C4-2B (cell line): ENCODE measurements around the gene CYP1A2.

Experiments
- H3K27ac ChIP-seq: fragments of 450-650 bp; 2 replicates; pipeline ENCODE4 v1.5.1; 2017
- CTCF ChIP-seq: fragments of 450-650 bp; conservative IDR thresholded peaks from 2 replicates; pipeline ENCODE4 v1.5.1; 2017; ENCODE audit warnings: mild to moderate bottlenecking
- ZFX ChIP-seq: fragments of 450-650 bp; IDR thresholded peaks from 2 replicates; pipeline ENCODE4 v1.6.1; 2017

Gene CYP1A2

GRCh38 chr15:74746389-74746788 lies 2.3 kb upstream of the CYP1A2 start:
- no peak overlapping the region for H3K27ac ChIP-seq
- TF ChIP-seq CTCF = no peak
- TF ChIP-seq ZFX = no peak

GRCh38 chr15:74749832-74750231 lies 1.2 kb downstream of the CYP1A2 start:
- H3K27ac ChIP-seq = no peak overlapping the region
- TF ChIP-seq ZFX (no peak), CTCF (no peak)

- no peak overlapping the region for H3K27ac ChIP-seq
- TF ChIP-seq CTCF = no peak
Measured at GRCh38 chr15:74750751-74751150, 2.1 kb downstream of the CYP1A2 start.

- no peak overlapping the region for H3K27ac ChIP-seq
- TF ChIP-seq CTCF (no peak), ZFX (no peak)
Measured at GRCh38 chr15:74752011-74752410, 3.4 kb downstream of the CYP1A2 start.

- H3K27ac ChIP-seq = no peak overlapping the region
- no peak for TF ChIP-seq CTCF
- no peak for TF ChIP-seq ZFX
Measured at GRCh38 chr15:74752531-74752930, 3.9 kb downstream of the CYP1A2 start.

GRCh38 chr15:74754593-74755215 lies 6.1 kb downstream of the CYP1A2 start:
- TF ChIP-seq ZFX (no peak), CTCF (no peak)

GRCh38 chr15:74758736-74759135 lies 10.1 kb downstream of the CYP1A2 start:
- no peak overlapping the region for H3K27ac ChIP-seq
- TF ChIP-seq CTCF (no peak), ZFX (no peak)

More at GRCh38 chr15:74754593-74755215, 6.1 kb downstream of the CYP1A2 start:
- H3K27ac ChIP-seq = no peak overlapping the region
